ENCODE data around the gene SAP25.

The SAP25 gene

GRCh38 chr7:100563100-100563564, 10.6 kb downstream of the SAP25 start:
- Histone ChIP-seq H3K9ac (ENCODE audit: low read length) (no peak overlapping the region), H2BK15ac (replicated peaks; ENCODE audit: low read depth) (no peak overlapping the region), H3K4me1 (ENCODE audit: control insufficient read depth, low read depth, low read length) (no peaks in the 10 kb centered on the region), H2BK120ac (ENCODE audit: low read depth, low read length) (no peak overlapping the region), H3K56ac (ENCODE audit: low read length) (no peak overlapping the region), H4K8ac (ENCODE audit: low read depth, low read length) (no peak overlapping the region), H2AK5ac (ENCODE audit: low read length) (no peak overlapping the region), H3K27ac (ENCODE audit: low read depth, low read length) (no peak overlapping the region), H3K36me3 (ENCODE audit: control insufficient read depth, insufficient read depth, low read length) (no peaks in the 10 kb centered on the region), H3K4ac (ENCODE audit: low read depth, low read length) (no peak overlapping the region), H2BK5ac (ENCODE audit: low read length) (no peak overlapping the region), H3K27me3 (ENCODE audit: insufficient read depth, low read length, poor library complexity) (no peaks in the 10 kb centered on the region), H3K23ac (ENCODE audit: low read length) (no peak overlapping the region), H3K4me3 (ENCODE audit: low read length) (no peak overlapping the region), H3K79me2 (ENCODE audit: control insufficient read depth, insufficient read depth, low read length) (no peaks in the 10 kb centered on the region), H3K18ac (ENCODE audit: low read length) (no peak overlapping the region), H3K79me1 (ENCODE audit: low read length) (no peaks in the 10 kb centered on the region), H4K5ac (ENCODE audit: low read length) (no peak overlapping the region), H3K4me2 (ENCODE audit: low read length) (no peak overlapping the region)
- no CpG with 5 or more reads among the region's 8 CpGs for WGBS (ENCODE audit: extremely low coverage, insufficient coverage, low lambda C conversion rate)
- DNase-seq: no peak

- Histone ChIP-seq H3K9ac (ENCODE audit: low read length) (no peak overlapping the region), H3K18ac (ENCODE audit: low read length) (no peak overlapping the region), H3K27ac (ENCODE audit: low read depth, low read length) (no peak overlapping the region), H3K56ac (ENCODE audit: low read length) (no peak overlapping the region), H2BK120ac (ENCODE audit: low read depth, low read length) (no peak overlapping the region), H3K4me1 (ENCODE audit: control insufficient read depth, low read depth, low read length) (no peaks in the 10 kb centered on the region), H2AK5ac (ENCODE audit: low read length) (no peak overlapping the region), H4K5ac (ENCODE audit: low read length) (no peak overlapping the region), H2BK15ac (replicated peaks; ENCODE audit: low read depth) (no peak overlapping the region), H3K27me3 (ENCODE audit: insufficient read depth, low read length, poor library complexity) (no peaks in the 10 kb centered on the region), H3K4me3 (ENCODE audit: low read length) (no peak overlapping the region), H4K8ac (ENCODE audit: low read depth, low read length) (no peak overlapping the region), H3K4ac (ENCODE audit: low read depth, low read length) (no peak overlapping the region), H3K36me3 (ENCODE audit: control insufficient read depth, insufficient read depth, low read length) (no peaks in the 10 kb centered on the region), H3K79me2 (ENCODE audit: control insufficient read depth, insufficient read depth, low read length) (no peaks in the 10 kb centered on the region), H3K23ac (ENCODE audit: low read length) (no peak overlapping the region), H2BK5ac (ENCODE audit: low read length) (no peak overlapping the region), H3K4me2 (ENCODE audit: low read length) (no peak overlapping the region), H3K79me1 (ENCODE audit: low read length) (no peaks in the 10 kb centered on the region)
- no CpG with 5 or more reads among the region's 26 CpGs for WGBS (ENCODE audit: extremely low coverage, insufficient coverage, low lambda C conversion rate)
- no peak for DNase-seq
Observed at GRCh38 chr7:100562195-100563099, 11.3 kb downstream of the SAP25 start.

- Histone ChIP-seq H3K9ac (ENCODE audit: low read length) (no peak overlapping the region), H3K23ac (ENCODE audit: low read length) (no peak overlapping the region), H3K56ac (ENCODE audit: low read length) (no peak overlapping the region), H4K5ac (ENCODE audit: low read length) (no peak overlapping the region), H2BK5ac (ENCODE audit: low read length) (no peak overlapping the region), H3K18ac (ENCODE audit: low read length) (no peak overlapping the region), H3K4me3 (ENCODE audit: low read length) (no peak overlapping the region), H3K4me1 (ENCODE audit: control insufficient read depth, low read depth, low read length) (no peaks in the 10 kb centered on the region), H3K79me1 (ENCODE audit: low read length) (no peaks in the 10 kb centered on the region), H3K4me2 (ENCODE audit: low read length) (no peak overlapping the region), H3K79me2 (ENCODE audit: control insufficient read depth, insufficient read depth, low read length) (no peaks in the 10 kb centered on the region), H3K4ac (ENCODE audit: low read depth, low read length) (no peak overlapping the region), H4K8ac (ENCODE audit: low read depth, low read length) (no peak overlapping the region), H2AK5ac (ENCODE audit: low read length) (no peak overlapping the region), H3K36me3 (ENCODE audit: control insufficient read depth, insufficient read depth, low read length) (no peaks in the 10 kb centered on the region), H2BK15ac (replicated peaks; ENCODE audit: low read depth) (no peak overlapping the region), H3K27me3 (ENCODE audit: insufficient read depth, low read length, poor library complexity) (no peaks in the 10 kb centered on the region), H2BK120ac (ENCODE audit: low read depth, low read length) (no peak overlapping the region), H3K27ac (ENCODE audit: low read depth, low read length) (no peak overlapping the region)
- no CpG with 5 or more reads among the region's 12 CpGs for WGBS (ENCODE audit: extremely low coverage, insufficient coverage, low lambda C conversion rate)
- no peak for DNase-seq
Observed at GRCh38 chr7:100561491-100562194, 12.1 kb downstream of the SAP25 start.

- Histone ChIP-seq H3K56ac (ENCODE audit: low read length) (no peak overlapping the region), H3K23ac (ENCODE audit: low read length) (no peak overlapping the region), H3K27ac (ENCODE audit: low read depth, low read length) (no peak overlapping the region), H3K18ac (ENCODE audit: low read length) (no peak overlapping the region), H2AK5ac (ENCODE audit: low read length) (no peak overlapping the region), H4K8ac (ENCODE audit: low read depth, low read length) (no peak overlapping the region), H3K4ac (ENCODE audit: low read depth, low read length) (no peak overlapping the region), H3K79me1 (ENCODE audit: low read length) (no peaks in the 10 kb centered on the region), H3K9ac (ENCODE audit: low read length) (no peak overlapping the region), H3K79me2 (ENCODE audit: control insufficient read depth, insufficient read depth, low read length) (no peaks in the 10 kb centered on the region), H3K4me3 (ENCODE audit: low read length) (no peak overlapping the region), H2BK15ac (replicated peaks; ENCODE audit: low read depth) (no peak overlapping the region), H4K5ac (ENCODE audit: low read length) (no peak overlapping the region), H3K36me3 (ENCODE audit: control insufficient read depth, insufficient read depth, low read length) (no peaks in the 10 kb centered on the region), H2BK5ac (ENCODE audit: low read length) (no peak overlapping the region), H3K4me2 (ENCODE audit: low read length) (no peak overlapping the region), H2BK120ac (ENCODE audit: low read depth, low read length) (no peak overlapping the region), H3K4me1 (ENCODE audit: control insufficient read depth, low read depth, low read length) (no peaks in the 10 kb centered on the region), H3K27me3 (ENCODE audit: insufficient read depth, low read length, poor library complexity) (no peaks in the 10 kb centered on the region)
- no peak for DNase-seq
- WGBS (ENCODE audit: extremely low coverage, insufficient coverage, low lambda C conversion rate): no CpG with 5 or more reads among the region's 4 CpGs
Observed at GRCh38 chr7:100559127-100559526, 14.6 kb downstream of the SAP25 start.

GRCh38 chr7:100556541-100556940, 17.2 kb downstream of the SAP25 start:
- Histone ChIP-seq H3K4me1 (ENCODE audit: control insufficient read depth, low read depth, low read length) (no peaks in the 10 kb centered on the region), H2BK5ac (ENCODE audit: low read length) (no peak overlapping the region), H2BK120ac (ENCODE audit: low read depth, low read length) (no peak overlapping the region), H3K23ac (ENCODE audit: low read length) (no peak overlapping the region), H4K5ac (ENCODE audit: low read length) (no peak overlapping the region), H3K27me3 (ENCODE audit: insufficient read depth, low read length, poor library complexity) (no peaks in the 10 kb centered on the region), H2BK15ac (replicated peaks; ENCODE audit: low read depth) (no peak overlapping the region), H3K79me1 (ENCODE audit: low read length) (no peaks in the 10 kb centered on the region), H4K8ac (ENCODE audit: low read depth, low read length) (no peak overlapping the region), H3K4ac (ENCODE audit: low read depth, low read length) (no peak overlapping the region), H3K18ac (ENCODE audit: low read length) (no peak overlapping the region), H3K56ac (ENCODE audit: low read length) (no peak overlapping the region), H3K36me3 (ENCODE audit: control insufficient read depth, insufficient read depth, low read length) (no peaks in the 10 kb centered on the region), H3K79me2 (ENCODE audit: control insufficient read depth, insufficient read depth, low read length) (no peaks in the 10 kb centered on the region), H3K27ac (ENCODE audit: low read depth, low read length) (no peak overlapping the region), H3K4me2 (ENCODE audit: low read length) (no peak overlapping the region), H3K9ac (ENCODE audit: low read length) (no peak overlapping the region), H2AK5ac (ENCODE audit: low read length) (no peak overlapping the region), H3K4me3 (ENCODE audit: low read length) (no peak overlapping the region)
- WGBS (ENCODE audit: extremely low coverage, insufficient coverage, low lambda C conversion rate): no CpG with 5 or more reads among the region's 4 CpGs
- no peak for DNase-seq

Data from mesendoderm (in vitro differentiated cells).